SH-SY5Y (cell line): Measurements from ENCODE around the gene TBXAS1.

Source experiments
- GATA2 ChIP-seq: IDR thresholded peaks from 2 replicates; pipeline ENCODE4 v1.6.1; 2011; ENCODE audit warnings: mild to moderate bottlenecking, low read depth, low read length
- GATA3 ChIP-seq: IDR thresholded peaks from 2 replicates; pipeline ENCODE4 v1.6.1; 2011; ENCODE audit warnings: low read depth, mild to moderate bottlenecking, low read length, moderate library complexity

DNA sequence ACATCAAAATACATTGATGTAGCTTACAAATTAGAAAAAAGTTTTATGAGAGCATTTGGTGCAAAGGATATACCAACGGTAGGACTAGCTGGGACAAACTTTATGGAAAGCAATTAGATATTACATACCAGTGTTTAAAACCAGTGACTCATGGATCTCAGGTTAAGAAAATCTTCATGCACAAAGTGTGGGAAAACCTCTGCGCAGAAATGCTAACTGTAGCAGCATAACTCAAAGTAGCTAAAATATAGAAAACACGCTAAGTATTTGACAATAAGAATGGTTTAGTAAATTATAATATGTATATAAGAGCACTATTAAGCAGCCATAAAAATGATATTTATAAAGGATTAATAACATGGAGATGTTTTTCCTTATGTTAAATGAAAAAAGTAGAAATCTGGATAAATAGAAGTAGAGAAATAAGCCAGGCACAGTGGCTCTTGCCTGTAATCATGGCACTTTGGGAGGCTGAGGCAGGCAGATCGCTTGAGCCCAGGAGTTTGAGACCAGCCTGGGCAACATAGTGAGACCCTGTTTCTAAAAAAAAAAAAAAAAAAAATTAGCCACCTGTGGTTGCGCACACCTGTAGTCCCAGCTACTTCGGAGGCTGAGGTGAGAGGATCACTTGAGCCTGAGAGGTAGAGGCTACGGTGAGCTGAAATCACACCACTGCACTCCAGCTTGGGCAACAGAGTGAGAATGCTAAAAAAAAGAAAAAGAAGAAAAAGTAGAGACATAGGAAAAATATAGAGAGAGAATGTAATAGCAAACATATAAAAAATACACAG, 37.2 kb downstream of the TBXAS1 start:
- TF ChIP-seq GATA3 (no peak), GATA2 (no peak)
